Vagina (tissue), 2 donors: ENCODE data around the gene PDK1.

Source experiments
- CTCF ChIP-seq, 3 experiments: fragments of 450-650 bp in 2 of 3; fragments of 200-600 bp in 1 of 3; sonication (generic) in 1 of 3; IDR thresholded peaks; one replicate each; pipeline ENCODE4 v1.5.1; 2017 to 2019; ENCODE audit warnings: antibody characterized with exemption in 3 of 3, mild to moderate bottlenecking in 2 of 3, moderate library complexity in 2 of 3
- POLR2A ChIP-seq, 2 donors: fragments of 450-650 bp; IDR thresholded peaks; one replicate each; pipeline ENCODE4 v1.6.1; 2017; ENCODE audit warnings: antibody characterized with exemption in 2 of 2, mild to moderate bottlenecking in 2 of 2, moderate library complexity in 2 of 2

GRCh38 chr2:172513524-172513900, 42.4 kb upstream of the PDK1 start:
- TF ChIP-seq CTCF (IDR thresholded peaks at IDR 0.05) (no peak), POLR2A (IDR thresholded peaks at IDR 0.05) (no peak)
